GM19328 (cell line): ENCODE measurements around the gene UCHL1.
"Not testable (repeated sequence)": the region's sequence is repeated elsewhere in the genome, so short reads cannot be mapped to it uniquely, and the experiment has no call there.

Source experiments
- ATAC-seq: cut with Tn5 transposase; IDR thresholded peaks from one replicate; pipeline ENCODE4 v1.9.1; 2021; ENCODE audit warnings: mild to moderate bottlenecking, moderate library complexity; ENCODE audit not compliant: unreplicated experiment

The UCHL1 gene

DNA sequence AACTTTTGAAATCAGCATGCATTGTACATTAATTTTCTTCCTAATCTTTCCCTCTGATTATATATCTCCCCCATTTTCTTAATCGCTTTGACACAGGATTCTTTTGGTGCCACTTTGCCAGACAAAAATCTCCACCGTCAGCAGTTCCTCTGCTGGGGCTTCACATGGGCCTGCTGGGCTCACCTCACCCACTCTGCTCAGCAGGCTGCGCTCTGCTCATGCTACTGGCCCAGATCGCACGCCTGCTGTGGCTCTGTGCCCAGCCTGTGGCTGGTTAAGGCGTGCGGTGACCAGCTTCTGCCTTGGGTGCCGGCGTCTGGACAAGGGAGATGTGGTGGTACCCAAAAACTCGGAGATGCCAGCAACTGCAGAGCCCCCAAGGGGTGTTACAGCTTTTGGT is 31.1 kb downstream of the UCHL1 start:
- no peak for ATAC-seq

DNA sequence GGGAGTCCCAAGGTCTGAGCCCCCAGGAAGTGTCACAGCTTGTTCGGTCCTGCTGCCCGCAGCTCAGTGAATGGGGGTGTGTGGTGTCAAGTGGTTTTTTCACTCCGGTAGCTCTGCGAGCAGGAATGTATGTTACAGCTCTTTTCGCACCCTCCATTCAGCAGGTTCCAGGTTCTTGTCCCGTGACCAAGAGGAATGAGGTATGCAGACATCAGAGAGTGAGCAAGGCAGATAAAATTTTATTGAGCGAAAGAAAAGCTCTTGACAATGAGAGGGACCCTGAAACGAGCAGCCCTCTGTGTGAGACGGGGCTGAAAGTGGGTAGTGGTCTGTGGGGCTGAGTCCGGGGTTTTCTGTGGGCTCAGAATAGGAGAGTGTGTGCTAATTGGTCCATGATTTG is 31.5 kb downstream of the UCHL1 start:
- ATAC-seq: no peak

DNA sequence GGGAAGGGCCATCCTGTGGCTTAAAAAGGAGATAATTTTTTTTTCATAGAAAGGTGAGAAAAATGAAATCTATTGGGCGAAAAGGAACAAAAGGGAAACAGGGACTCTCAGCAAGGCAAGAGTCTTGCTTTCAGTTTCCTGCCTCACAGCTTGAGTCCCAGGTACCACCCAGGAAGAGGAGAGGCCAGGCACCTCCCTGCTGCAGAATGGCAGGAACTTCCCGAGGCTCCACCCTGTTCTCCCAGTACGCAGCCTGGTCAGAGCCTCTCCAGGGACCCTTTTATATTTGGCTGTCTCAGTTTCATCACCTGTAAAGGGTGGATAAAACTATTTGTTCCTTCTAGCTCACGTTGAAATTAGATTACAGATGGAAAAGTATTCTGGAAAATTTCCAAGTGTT is 33.8 kb downstream of the UCHL1 start:
- ATAC-seq: no peak

DNA sequence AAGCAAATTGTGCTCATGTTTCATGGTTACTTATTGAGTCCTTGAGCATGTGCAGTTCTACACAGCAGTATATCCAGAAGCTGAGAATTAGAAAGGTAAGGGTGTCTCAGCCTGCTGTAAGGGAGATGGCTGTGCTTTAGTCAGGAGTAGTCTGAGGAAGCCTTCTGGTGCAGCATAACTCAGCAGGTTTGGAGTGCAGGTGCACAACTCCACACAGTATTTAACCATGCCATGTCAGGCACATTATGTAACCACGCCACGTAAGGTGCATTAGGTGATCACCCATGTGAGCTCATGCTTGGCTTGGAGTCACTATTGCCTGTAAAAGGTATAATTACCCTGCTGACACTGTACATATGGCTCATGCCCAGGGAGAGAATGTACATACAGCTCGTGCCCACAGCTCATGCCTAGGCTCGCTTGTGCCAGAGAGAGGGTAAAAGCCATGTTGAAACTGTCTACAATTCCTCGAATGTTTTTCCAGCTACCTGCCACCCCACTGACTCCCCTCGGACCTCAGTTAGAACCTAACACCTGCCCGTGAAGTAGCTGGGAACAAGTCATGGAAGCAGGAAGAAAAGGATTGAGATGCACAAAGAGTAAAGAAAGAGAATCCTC is 37.8 kb downstream of the UCHL1 start:
- no peak for ATAC-seq

DNA sequence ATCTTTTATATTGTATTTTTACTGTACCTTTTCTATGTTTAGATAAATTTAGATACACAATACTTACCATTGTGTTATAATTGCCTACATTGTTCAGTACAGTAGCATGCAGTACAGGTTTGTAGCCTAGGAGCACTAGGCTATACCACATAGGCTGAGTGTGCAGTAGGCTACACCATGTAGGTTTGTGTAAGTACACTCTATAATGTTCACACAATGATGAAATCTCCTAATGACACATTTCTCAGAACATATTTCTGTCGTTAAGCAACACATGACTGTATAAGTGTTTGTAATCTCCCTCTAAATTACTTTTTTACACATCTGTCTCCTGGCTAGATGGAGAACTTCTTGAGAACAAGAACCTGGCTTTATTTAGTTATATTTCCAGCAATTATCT is 40.3 kb downstream of the UCHL1 start:
- ATAC-seq: no peak

DNA sequence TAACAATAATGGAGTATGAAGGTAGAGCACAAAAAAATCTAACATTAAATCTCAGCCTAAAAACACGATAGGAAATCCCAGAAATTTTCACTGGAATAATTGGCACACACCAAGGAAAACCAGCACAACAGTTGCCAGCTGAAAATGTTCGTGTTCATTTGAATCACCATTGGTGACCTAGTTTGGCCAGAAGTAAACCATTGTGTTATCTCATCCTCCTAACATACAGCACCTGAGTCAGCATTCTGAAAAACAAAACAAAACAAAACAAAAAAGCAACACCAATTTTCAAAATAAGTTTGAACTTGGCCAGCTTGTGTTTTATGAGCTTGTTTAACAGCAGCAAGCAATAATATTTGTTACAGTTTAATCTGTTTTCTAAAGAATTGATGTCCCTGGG is 41.1 kb downstream of the UCHL1 start:
- no peak for ATAC-seq

DNA sequence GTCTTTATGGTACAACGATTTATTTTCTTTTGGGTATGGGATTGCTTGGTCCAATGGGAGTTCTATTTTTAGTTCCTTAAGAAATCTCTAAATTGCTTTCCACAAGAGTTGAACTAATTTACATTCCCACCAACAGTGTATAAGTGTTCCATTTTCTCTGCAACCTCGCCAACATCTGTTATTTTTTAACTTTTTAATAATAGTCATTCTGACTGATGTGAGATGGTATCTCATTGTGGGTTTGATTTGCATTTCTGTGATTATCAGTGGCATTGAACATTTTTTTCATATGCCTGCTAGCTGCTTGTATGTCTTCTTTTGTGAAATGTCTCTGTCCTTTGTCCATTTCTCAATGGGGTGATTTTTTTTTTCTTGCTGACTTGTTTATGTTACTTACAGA is 42.8 kb downstream of the UCHL1 start:
- no peak for ATAC-seq

DNA sequence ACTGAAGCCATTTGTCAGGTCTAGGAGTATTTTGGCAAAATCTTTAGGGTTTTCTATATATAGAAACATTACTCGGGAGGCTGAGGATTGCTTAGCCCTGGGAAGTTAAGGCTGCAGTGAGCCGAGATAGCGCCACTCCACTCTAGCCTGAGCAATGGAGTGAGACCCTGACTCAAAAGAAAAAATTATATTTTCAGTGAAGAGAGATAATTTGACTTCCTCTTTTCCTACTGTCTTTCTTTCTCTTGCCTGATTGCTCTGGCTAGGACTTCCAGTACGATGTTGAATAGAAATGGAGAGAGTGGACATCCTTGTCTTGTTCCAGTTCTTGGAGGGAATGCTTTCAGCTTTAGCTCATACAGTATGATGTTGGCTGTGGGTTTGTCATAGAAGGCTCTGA is 44.4 kb downstream of the UCHL1 start:
- ATAC-seq: no peak

DNA sequence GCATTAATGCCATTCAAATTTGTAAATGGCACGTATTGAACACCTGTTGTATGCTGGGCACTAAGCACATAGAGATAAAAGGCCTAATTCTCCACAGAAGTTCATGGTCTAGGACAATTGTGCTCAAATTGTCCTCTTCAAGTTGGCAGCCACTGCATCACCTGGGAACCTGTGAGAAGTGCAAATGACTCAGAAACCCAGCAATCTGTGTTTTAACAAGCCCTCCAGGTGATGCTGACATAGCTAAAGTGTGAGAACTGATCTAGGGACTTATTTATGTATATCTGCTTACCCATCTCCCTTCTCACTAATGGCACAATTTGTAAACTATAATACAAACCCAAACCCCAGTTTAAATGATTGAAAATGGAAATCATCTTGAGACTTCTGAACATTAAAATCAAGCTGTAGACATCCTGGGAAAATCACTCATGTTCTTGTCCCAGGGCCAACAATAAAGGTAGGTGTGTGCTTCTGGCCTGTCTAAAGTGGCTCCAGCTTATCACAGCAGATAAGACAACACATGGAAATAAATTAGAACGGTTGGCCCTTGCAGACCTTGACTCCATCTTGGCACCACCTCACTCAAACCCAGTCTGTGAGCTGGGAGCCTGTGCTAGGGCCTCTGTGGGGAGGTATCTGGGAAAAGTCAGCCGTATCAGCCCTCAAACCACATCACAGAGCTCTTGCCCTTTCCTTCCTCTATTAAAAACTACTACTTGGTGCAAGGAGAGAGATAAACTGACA is 46.8 kb downstream of the UCHL1 start:
- no peak for ATAC-seq

DNA sequence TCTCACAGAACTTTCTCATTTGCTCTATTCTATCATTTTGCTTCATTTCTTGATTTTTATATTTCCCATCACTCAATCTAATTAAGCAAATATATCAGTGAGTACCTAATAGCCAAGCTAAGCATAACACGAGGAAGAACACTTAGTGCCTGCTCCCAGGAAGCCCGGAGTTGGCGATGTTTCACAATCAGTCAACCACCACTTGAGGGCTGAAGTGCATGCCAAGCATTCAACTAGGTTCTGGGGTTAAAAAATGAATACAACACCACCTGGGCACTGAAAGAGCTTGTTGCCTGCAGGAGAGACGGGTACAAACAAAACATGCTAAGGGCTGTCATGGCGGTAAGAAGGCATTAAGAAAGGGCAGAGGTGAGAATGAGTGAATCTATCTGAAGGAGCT is 47.5 kb downstream of the UCHL1 start:
- ATAC-seq: no peak

DNA sequence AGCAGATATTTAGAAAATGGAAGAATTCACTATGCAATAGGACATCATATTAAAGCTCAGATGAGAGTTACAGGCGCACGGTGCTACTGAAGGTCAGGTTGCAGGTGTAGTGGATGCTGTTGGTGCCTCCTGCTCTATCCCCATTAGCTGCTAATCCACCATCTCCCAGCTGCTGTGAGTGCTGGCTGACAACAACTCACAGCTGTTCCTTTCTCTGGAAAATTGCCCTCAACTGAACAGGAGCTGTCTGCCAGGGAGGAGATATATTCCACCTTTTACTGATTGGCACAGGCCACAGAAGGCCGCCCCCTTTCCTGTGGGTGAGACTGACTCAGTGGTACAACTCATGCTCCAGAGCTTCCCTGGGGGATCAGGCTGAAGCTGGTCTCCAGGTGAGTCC is 48.7 kb downstream of the UCHL1 start:
- no peak for ATAC-seq

DNA sequence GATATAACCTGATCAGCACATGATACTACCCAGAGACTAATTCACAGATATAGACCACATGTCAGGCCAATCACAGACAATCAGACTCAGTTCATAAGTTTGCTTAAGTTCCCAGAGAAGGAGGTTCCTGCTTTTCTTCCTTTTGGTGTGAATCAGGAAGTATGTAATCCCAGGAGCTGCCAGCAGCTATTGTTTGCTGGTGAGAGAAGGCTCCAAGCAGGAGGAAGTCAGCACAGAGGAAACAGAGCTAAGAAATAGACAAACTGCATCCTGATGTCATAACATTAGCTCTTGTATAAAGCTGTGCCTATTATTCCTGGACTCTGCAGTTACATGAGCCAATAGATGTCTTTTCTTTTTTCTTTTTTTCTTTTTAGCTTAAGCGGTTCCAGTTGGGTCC is 50.9 kb downstream of the UCHL1 start:
- no peak for ATAC-seq

DNA sequence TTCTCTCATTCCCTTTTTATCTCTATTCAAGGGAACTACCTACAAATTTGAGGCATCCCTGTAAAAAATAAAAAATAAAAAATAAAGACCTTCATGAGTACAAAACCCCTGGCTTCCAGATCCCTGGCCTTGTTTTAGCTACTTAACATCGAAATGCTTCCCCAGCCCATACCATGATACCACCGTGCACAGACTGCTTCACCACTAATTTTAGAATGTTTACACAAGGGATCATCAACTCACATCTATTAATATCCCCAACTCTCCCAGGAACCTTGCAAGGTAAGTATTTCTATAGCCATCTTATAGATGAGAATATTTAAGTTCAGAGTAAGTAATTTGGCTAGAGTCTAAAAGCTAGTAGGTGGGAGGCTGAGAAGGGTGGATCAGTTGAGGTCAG is 51.7 kb downstream of the UCHL1 start:
- no peak for ATAC-seq

DNA sequence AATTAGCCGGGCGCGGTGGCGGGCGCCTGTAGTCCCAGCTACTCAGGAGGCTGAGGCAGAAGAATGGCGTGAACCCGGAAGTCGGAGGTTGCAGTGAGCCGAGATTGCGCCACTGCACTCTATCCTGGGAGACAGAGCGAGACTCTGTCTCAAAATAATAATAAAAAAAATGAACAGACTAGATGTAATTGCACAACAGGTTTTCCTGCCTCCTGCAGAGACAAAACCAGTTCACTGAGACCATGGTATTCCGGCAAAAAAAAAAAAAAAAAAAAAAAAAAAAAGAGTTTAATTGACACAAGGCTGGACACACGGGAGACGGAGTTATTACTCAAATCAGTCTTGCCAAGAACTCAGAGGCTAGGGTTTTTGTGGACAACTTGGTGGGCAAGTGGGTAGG is 58.7 kb downstream of the UCHL1 start:
- ATAC-seq: not testable (repeated sequence)

DNA sequence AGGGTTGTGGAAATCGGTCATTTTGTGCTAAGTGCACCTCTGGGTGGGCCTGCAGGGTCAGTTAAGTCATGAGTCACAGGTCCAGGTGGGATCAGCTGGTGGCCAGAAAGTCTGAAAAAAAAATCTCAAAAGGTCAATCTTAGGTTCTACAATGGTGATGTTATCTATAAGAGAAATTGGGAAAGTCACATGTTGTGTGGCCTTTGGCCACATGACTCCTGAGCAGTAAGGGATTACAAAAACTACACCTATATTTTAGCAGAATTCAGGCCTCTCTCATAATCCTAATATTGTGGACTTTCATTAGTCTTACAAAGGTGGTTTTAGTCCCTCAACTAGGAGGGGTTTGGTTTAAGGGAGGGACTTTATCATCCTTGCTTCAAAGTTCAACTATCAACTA is 59.1 kb downstream of the UCHL1 start:
- ATAC-seq: no peak
